Esophagus muscularis mucosa (tissue), 4 donors: ENCODE data around the gene AUTS2.

Experiments used
- CTCF ChIP-seq, 3 experiments: fragments of 200-600 bp in 2 of 3; fragments of 450-650 bp in 1 of 3; sonication (generic) in 2 of 3; IDR thresholded peaks; one replicate each; pipeline ENCODE4 v1.5.1; 2017 to 2019; ENCODE audit warnings: antibody characterized with exemption in 3 of 3, mild to moderate bottlenecking in 2 of 3, moderate library complexity in 1 of 3
- EP300 ChIP-seq: sonication (generic); formaldehyde crosslinking; IDR thresholded peaks from one replicate; pipeline ENCODE4 v1.6.1; 2017; ENCODE audit warnings: antibody characterized with exemption
- POLR2A ChIP-seq: fragments of 450-650 bp; IDR thresholded peaks from one replicate; pipeline ENCODE4 v1.6.1; 2017; ENCODE audit warnings: antibody characterized with exemption, moderate library complexity, mild to moderate bottlenecking, low read depth
- POLR2AphosphoS5 ChIP-seq, 2 donors: sonication (generic); formaldehyde crosslinking; IDR thresholded peaks; one replicate each; pipeline ENCODE4 v1.6.1; 2017; ENCODE audit warnings: antibody characterized with exemption in 2 of 2

DNA sequence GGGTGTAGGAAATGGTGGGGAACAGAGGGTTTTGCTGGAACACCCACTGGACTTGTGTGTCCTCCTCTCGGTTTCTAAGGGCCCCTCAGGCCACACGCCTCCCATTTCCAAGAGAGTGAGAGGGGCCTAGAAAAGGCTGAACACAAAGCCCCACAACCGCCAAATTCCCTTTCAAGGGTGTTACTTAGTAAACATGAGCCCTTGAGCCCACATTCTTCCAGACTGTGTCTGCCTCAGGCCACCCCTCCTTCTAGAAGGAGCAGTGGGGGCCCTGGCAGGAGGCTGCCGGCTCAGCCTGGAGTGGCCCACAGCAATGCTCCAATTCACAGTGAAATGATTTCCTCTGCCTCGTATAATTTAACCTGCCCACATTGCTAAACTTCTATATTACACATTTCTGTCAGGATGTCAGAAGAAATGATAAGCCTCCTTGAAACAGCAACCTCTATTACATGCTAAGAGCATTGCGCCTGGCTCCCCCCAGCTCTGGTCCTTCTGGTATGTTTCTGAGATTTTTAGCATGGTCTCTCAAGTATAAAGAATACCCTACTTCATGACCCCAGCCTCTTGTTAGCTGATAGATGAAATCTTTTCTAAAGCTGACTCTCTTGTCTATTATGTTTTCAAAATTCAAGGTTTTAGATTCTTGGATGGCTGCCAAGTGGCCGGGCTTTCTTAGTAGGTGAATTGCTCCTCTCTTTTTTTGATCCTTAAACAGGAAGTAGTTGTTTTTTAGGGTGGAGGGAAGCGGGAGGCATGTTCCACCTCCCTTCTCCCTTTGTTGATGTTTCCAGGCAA is 859.8 kb downstream of the AUTS2 start:
- no peak for TF ChIP-seq CTCF (IDR thresholded peaks at IDR 0.05)
- no peak for TF ChIP-seq EP300
- TF ChIP-seq POLR2A, result no peak
- TF ChIP-seq POLR2AphosphoS5 (IDR thresholded peaks at IDR 0.05), result no peak
